T-cell (primary cell): ENCODE measurements around the gene ABHD16B. TPM values are rescaled to one million over a fixed set of nuclear protein-coding genes. Genes with fewer than 3 reads are reported as not detected.

ENCODE experiments used
- ATAC-seq, 4 experiments: fragments of 200-7000 bp in 3 of 4; fragments of 150-1000 bp in 1 of 4; cut with Tn5 transposase; replicated peaks in 1 of 4; 1 replicate in 3 of 4; 2 replicates in 1 of 4; pipeline ENCODE4 v1.10.0; 2021; ENCODE audit warnings: moderate library complexity in 3 of 4, mild to moderate bottlenecking in 2 of 4, moderate number of reproducible peaks in 1 of 4
- CTCF ChIA-PET, 2 donors: fragments of 300-600 bp; sonication (Branson Sonifier 250); formaldehyde crosslinking; loops; one replicate each; lab custom pipeline; 2022; ENCODE audit warnings: antibody characterized with exemption in 2 of 2; lab: Charles Lee
- POLR2A ChIA-PET, 2 donors: fragments of 300-600 bp; sonication (Branson Sonifier 250); formaldehyde crosslinking; loops; one replicate each; lab custom pipeline; 2022; ENCODE audit warnings: antibody characterized with exemption in 2 of 2; lab: Charles Lee
- DNase-seq, 35 experiments: peaks; one replicate each; pipeline versions ENCODE4 v3.0.0 to v3.0.0-alpha.2; 2013 to 2023
- H3K27ac ChIP-seq: one replicate; pipeline ENCODE4 v1.5.1; 2013; ENCODE audit warnings: low read length
- H3K27me3 ChIP-seq, 2 experiments: replicated peaks in 1 of 2; 1 replicate in 1 of 2; 2 replicates in 1 of 2; pipeline versions ENCODE4 v1.6.1 to v1.7.0; 2013; ENCODE audit warnings: low read length in 1 of 2, mixed read lengths in 1 of 2; ENCODE audit not compliant: control insufficient read depth in 2 of 2, insufficient read depth in 2 of 2; ENCODE audit errors: extremely low read depth in 1 of 2
- H3K36me3 ChIP-seq, 2 donors: 1 replicate in 1 of 2; 2 replicates in 1 of 2; pipeline versions ENCODE4 v1.6.1 to v1.7.0; 2013; ENCODE audit warnings: low read length in 1 of 2; ENCODE audit not compliant: control insufficient read depth in 2 of 2, insufficient read depth in 1 of 2; ENCODE audit errors: extremely low read depth in 1 of 2
- H3K4me1 ChIP-seq, 2 experiments: 1 replicate in 1 of 2; 2 replicates in 1 of 2; pipeline versions ENCODE4 v1.6.1 to v1.7.0; 2013; ENCODE audit warnings: low read length in 2 of 2, mixed read lengths in 1 of 2; ENCODE audit not compliant: insufficient read depth in 2 of 2, control insufficient read depth in 1 of 2; ENCODE audit errors: extremely low read depth in 1 of 2
- H3K4me3 ChIP-seq, 2 donors: 1 replicate in 1 of 2; 2 replicates in 1 of 2; pipeline versions ENCODE4 v1.5.1 to v1.7.0; 2013; ENCODE audit warnings: mild to moderate bottlenecking in 2 of 2, low read length in 1 of 2, moderate library complexity in 1 of 2; ENCODE audit not compliant: control insufficient read depth in 1 of 2; ENCODE audit errors: extremely low read depth in 1 of 2
- H3K9me3 ChIP-seq: 2 replicates; pipeline ENCODE4 v1.7.0; 2013
- H3K27ac Mint-ChIP-seq, 2 donors: one replicate each; pipeline ENCODE4 v1.8.0; 2020 to 2021; ENCODE audit warnings: mild to moderate bottlenecking in 2 of 2, mixed read lengths in 2 of 2
- H3K27me3 Mint-ChIP-seq, 2 donors: one replicate each; pipeline ENCODE4 v1.8.0; 2021 to 2022; ENCODE audit warnings: mixed read lengths in 2 of 2
- H3K36me3 Mint-ChIP-seq: one replicate; pipeline ENCODE4 v1.8.0; 2021; ENCODE audit warnings: mixed read lengths
- H3K4me1 Mint-ChIP-seq, 3 donors: one replicate each; pipeline ENCODE4 v1.8.0; 2020 to 2022; ENCODE audit warnings: mixed read lengths in 3 of 3, mild to moderate bottlenecking in 1 of 3
- H3K4me3 Mint-ChIP-seq, 3 donors: one replicate each; pipeline ENCODE4 v1.8.0; 2020 to 2022; ENCODE audit warnings: mild to moderate bottlenecking in 3 of 3, mixed read lengths in 3 of 3, moderate library complexity in 3 of 3
- H3K9me3 Mint-ChIP-seq, 3 donors: one replicate each; pipeline ENCODE4 v1.8.0; 2020 to 2022; ENCODE audit warnings: mixed read lengths in 3 of 3
- WGBS: methylation state at CpG from one replicate; pipeline ENCODE4 v1.1.5; 2013; ENCODE audit warnings: missing lambda C conversion rate; ENCODE audit not compliant: insufficient coverage; 5-methylcytosine and 5-hydroxymethylcytosine counted together
- total RNA-seq, 35 experiments: library from RNA in 6 of 35; stranded (reverse) in 6 of 35; fragments of 120-200 nt in 1 of 35; gene quantifications; one replicate each; pipeline versions ENCODE4 v1.2.1 to v1.2.4 and lab custom pipeline; 2013 to 2026

Gene ABHD16B
- total RNA-seq, 5 donors from 2014 or later (not counting 1 experiment from before 2014, with no cell fraction given): not detected

- Mint-ChIP-seq H3K27ac (no peak overlapping the region), H3K27me3 (peaks cover 22 to 58% of the 10 kb centered on the region in 2 donors), H3K4me1 (peaks cover 11 to 22% (median 12%) of the 10 kb centered on the region in 3 donors), H3K36me3 (no peaks in the 10 kb centered on the region), H3K4me3 (peak overlapping the region in 1 of 3 donors; percentile 51), H3K9me3 (no peaks in the 10 kb centered on the region)
- no peak for DNase-seq
- Histone ChIP-seq H3K27ac (no peak overlapping the region), H3K36me3 (no peaks in the 10 kb centered on the region), H3K27me3 (peaks cover 2 to 86% of the 10 kb centered on the region in 2 experiments), H3K9me3 (no peaks in the 10 kb centered on the region), H3K4me3 (no peak overlapping the region), H3K4me1 (peaks cover 5 to 45% of the 10 kb centered on the region in 2 experiments)
- ATAC-seq: peak in 3 of 4 experiments; percentile 29 to 38 (median 37)
- CTCF ChIA-PET: no interaction called here
- POLR2A ChIA-PET: no interaction called here
- no CpG with 5 or more reads among the region's 24 CpGs for WGBS
Measured at GRCh38 chr20:63846128-63846771, 15.0 kb upstream of the ABHD16B start.

- ATAC-seq: no peak
- DNase-seq: no peak
- Mint-ChIP-seq H3K27ac (no peak overlapping the region), H3K27me3 (peaks cover 21 to 58% of the 10 kb centered on the region in 2 donors), H3K4me1 (peaks cover 11 to 22% (median 12%) of the 10 kb centered on the region in 3 donors), H3K36me3 (no peaks in the 10 kb centered on the region), H3K9me3 (no peaks in the 10 kb centered on the region), H3K4me3 (no peak overlapping the region)
- ChIA-PET POLR2A (no interaction called here), CTCF (no interaction called here)
- H3K4me1 ChIP-seq: peaks cover 5 to 45% of the 10 kb centered on the region in 2 experiments
- H3K27ac ChIP-seq: no peak overlapping the region
- no peaks in the 10 kb centered on the region for H3K9me3 ChIP-seq
- no peak overlapping the region for H3K4me3 ChIP-seq
- no peaks in the 10 kb centered on the region for H3K36me3 ChIP-seq
- H3K27me3 ChIP-seq: peaks cover 2 to 90% of the 10 kb centered on the region in 2 experiments
- WGBS: 42% methylated on average over 2 of the region's 3 CpGs
Measured at GRCh38 chr20:63846888-63847236, 14.4 kb upstream of the ABHD16B start.

DNA sequence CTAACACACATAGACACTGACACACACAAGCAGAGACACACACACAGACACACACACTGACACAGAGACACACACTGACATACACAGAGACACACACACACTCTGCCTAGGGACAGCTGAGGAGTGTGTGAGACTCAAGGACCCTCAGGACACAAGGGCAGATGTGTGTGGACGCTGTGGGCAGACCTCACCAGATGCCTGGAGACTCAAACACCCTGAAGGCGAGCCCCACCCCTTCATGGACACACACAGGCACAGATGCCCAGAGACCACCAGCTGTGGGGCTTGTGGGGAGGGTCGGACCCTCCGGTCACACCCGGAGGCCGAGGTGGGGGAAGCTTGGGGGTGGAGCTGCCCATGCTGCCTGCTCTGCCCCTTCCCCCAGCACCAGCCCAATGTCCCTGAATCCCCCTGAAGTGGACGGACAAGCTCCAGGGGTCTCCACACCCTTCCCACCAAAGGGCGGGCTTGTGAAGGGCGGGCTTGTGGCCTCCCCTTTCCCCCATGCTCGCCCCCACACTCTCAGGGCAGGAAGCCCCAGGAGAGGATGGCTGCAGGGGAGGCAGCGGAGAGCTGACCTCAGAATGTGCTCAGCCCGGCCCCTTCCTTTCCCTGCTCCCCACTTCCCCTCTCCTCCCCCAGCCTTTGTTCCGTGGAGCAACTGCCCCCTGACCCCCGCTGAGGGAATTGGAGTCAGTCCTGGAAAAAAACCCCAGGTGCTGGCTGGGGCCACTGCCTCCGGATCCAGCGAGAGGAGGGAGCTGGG, 13.9 kb upstream of the ABHD16B start:
- Histone ChIP-seq H3K36me3 (no peaks in the 10 kb centered on the region), H3K4me1 (peaks cover 5 to 41% of the 10 kb centered on the region in 2 experiments), H3K4me3 (no peak overlapping the region), H3K27me3 (peaks cover 2 to 90% of the 10 kb centered on the region in 2 experiments), H3K9me3 (no peaks in the 10 kb centered on the region), H3K27ac (no peak overlapping the region)
- Mint-ChIP-seq H3K4me1 (peaks cover 8 to 19% (median 11%) of the 10 kb centered on the region in 3 donors), H3K9me3 (no peaks in the 10 kb centered on the region), H3K36me3 (no peaks in the 10 kb centered on the region), H3K27ac (no peak overlapping the region), H3K27me3 (peaks cover 20 to 58% of the 10 kb centered on the region in 2 donors), H3K4me3 (no peak overlapping the region)
- ATAC-seq: no peak
- 10% methylated on average over 6 of the region's 16 CpGs for WGBS
- no peak for DNase-seq
- ChIA-PET CTCF (interaction anchor here in 1 of 2 donors (0.5 kb wide), 1 partner anchor 234 kb away, joined by 3 read pairs; no protein-coding TSS in a partner anchor), POLR2A (no interaction called here)

- Histone ChIP-seq H3K27me3 (peaks cover 2 to 89% of the 10 kb centered on the region in 2 experiments), H3K9me3 (no peaks in the 10 kb centered on the region), H3K4me3 (no peak overlapping the region), H3K36me3 (no peaks in the 10 kb centered on the region), H3K4me1 (peaks cover 5 to 37% of the 10 kb centered on the region in 2 experiments), H3K27ac (no peak overlapping the region)
- no peaks in the 10 kb centered on the region for H3K9me3 Mint-ChIP-seq
- no peak for ATAC-seq
- 78% methylated on average over 24 of the region's 28 CpGs for WGBS
- CTCF ChIA-PET: interaction anchor here in 1 of 2 donors (0.5 kb wide), 1 partner anchor 235 kb away, joined by 3 read pairs; no protein-coding TSS in a partner anchor
- H3K36me3 Mint-ChIP-seq: no peaks in the 10 kb centered on the region
- peaks cover 17 to 51% of the 10 kb centered on the region in 2 donors for H3K27me3 Mint-ChIP-seq
- POLR2A ChIA-PET: no interaction called here
- DNase-seq: no peak
- H3K4me3 Mint-ChIP-seq: no peak overlapping the region
- H3K27ac Mint-ChIP-seq: no peak overlapping the region
- H3K4me1 Mint-ChIP-seq: peaks cover 8 to 18% (median 11%) of the 10 kb centered on the region in 3 donors
Measured at GRCh38 chr20:63848003-63848911, 13.0 kb upstream of the ABHD16B start.

DNA sequence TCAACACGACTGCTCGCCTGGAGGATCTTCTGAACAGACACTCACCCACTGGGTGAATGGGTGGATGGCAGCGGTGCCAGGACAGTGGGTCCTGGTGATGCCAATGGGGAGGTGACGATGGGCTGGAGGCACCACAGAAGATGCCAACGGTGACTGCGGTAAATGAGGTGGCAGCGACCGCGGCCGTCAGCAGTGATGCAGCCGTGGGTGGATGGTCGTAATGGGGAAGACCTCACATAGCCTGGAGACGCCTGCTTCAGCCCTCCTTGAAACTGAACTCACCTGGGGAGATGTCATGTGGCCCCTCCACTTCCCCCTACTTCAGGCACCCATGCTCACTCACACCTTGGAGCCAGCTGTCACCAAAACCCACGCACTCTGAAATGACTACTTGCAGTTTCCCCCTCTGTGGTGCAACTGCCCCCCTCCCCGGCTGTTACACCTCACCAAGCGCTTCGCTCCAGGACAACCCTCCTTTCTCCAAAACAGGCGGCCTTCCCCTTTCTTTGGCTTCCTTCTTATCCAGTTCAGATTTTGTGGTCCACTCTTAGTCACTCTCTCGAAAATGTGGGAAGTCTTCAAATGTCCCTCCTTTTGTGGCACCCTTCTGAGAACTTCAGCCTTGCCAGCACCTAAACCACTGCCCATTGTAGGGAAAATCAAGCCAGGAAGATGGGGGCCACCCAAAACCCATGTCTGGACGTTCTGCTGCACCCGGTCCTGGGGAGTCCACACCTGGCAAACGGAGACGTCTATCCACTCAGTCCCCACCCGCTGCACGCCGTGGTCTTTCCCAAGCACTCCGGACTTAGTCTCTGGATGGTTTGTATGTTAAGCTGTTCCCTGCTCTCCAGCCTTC, 10.4 kb upstream of the ABHD16B start:
- no peaks in the 10 kb centered on the region for H3K9me3 Mint-ChIP-seq
- H3K4me3 Mint-ChIP-seq: peak overlapping the region in 1 of 3 donors; percentile 37
- H3K27ac Mint-ChIP-seq: no peak overlapping the region
- DNase-seq (no peak), ATAC-seq (no peak)
- no peaks in the 10 kb centered on the region for H3K36me3 Mint-ChIP-seq
- WGBS: 30% methylated on average over 12 of the region's 27 CpGs
- peaks cover 2 to 90% of the 10 kb centered on the region in 2 experiments for H3K27me3 ChIP-seq
- H3K4me3 ChIP-seq: no peak overlapping the region
- no peak overlapping the region for H3K27ac ChIP-seq
- H3K4me1 Mint-ChIP-seq: peaks cover 3 to 5% (median 4%) of the 10 kb centered on the region in 3 donors
- ChIA-PET POLR2A (no interaction called here), CTCF (no interaction called here)
- H3K9me3 ChIP-seq: no peaks in the 10 kb centered on the region
- no peaks in the 10 kb centered on the region for H3K36me3 ChIP-seq
- peaks cover 3 to 36% of the 10 kb centered on the region in 2 experiments for H3K4me1 ChIP-seq
- peaks cover 8 to 28% of the 10 kb centered on the region in 2 donors for H3K27me3 Mint-ChIP-seq
